ENCODE measurements around the gene DMPK.

- no peak for TF ChIP-seq POLR2AphosphoS5 (IDR thresholded peaks at IDR 0.05; ENCODE audit: borderline replicate concordance, low read depth, low read length)
- TF ChIP-seq EZH2 (IDR thresholded peaks at IDR 0.05), result no peak
Observed at GRCh38 chr19:45791744-45792469, 9.6 kb upstream of the DMPK start.

All from SK-N-MC (cell line).